IMR-90 (cell line): Measurements from ENCODE around the gene NOL12. TPM values are rescaled to one million over a fixed set of nuclear protein-coding genes. Genes with fewer than 3 reads are reported as not detected.

Source experiments
- ATAC-seq: fragments of 200-7000 bp; cut with Tn5 transposase; 2 replicates; pipeline ENCODE4 v1.9.1; 2020; ENCODE audit warnings: low read depth, mild to moderate bottlenecking, moderate library complexity
- BruUV-seq: library from RNA; stranded (reverse); fragments of 400-500 nt; replicated peaks from 2 replicates; lab custom pipeline; 2021; lab: Mats Ljungman, UMichigan
- CTCF ChIA-PET: fragments of 300-600 bp; formaldehyde crosslinking; extraction: SDS; loops from one replicate; lab custom pipeline; 2021; ENCODE audit warnings: antibody characterized with exemption; lab: Yijun Ruan, JAX
- POLR2A ChIA-PET: fragments of 300-600 bp; sonication (Branson Sonifier 250); formaldehyde crosslinking; loops from one replicate; lab custom pipeline; 2022; ENCODE audit warnings: antibody characterized with exemption; ENCODE audit not compliant: unreplicated experiment; lab: Charles Lee
- DNase-seq: peaks from one replicate; pipeline ENCODE4 v3.0.0; 2013
- H2AFZ ChIP-seq: replicated peaks from 2 replicates; pipeline ENCODE3; 2013; ENCODE audit warnings: low read length, mild to moderate bottlenecking; ENCODE audit not compliant: poor library complexity
- H2AK5ac ChIP-seq: 2 replicates; pipeline ENCODE4 v1.6.1; 2013; ENCODE audit warnings: low read depth, low read length, inconsistent platforms
- H2AK9ac ChIP-seq: replicated peaks from 2 replicates; pipeline ENCODE3; 2013; ENCODE audit warnings: mild to moderate bottlenecking, low read depth, low read length, moderate library complexity; ENCODE audit not compliant: poor library complexity
- H2BK120ac ChIP-seq: 2 replicates; pipeline ENCODE4 v1.6.1; 2013; ENCODE audit warnings: low read depth, low read length, inconsistent platforms
- H2BK15ac ChIP-seq: 3 replicates; pipeline ENCODE4 v1.6.1; 2013; ENCODE audit warnings: low read depth, low read length, inconsistent platforms
- H2BK20ac ChIP-seq: 2 replicates; pipeline ENCODE4 v1.6.1; 2013; ENCODE audit warnings: low read depth, mild to moderate bottlenecking, inconsistent platforms, low read length, moderate library complexity
- H2BK5ac ChIP-seq: 2 replicates; pipeline ENCODE4 v1.6.1; 2013; ENCODE audit warnings: mild to moderate bottlenecking, low read depth, low read length, inconsistent platforms; ENCODE audit not compliant: poor library complexity, severe bottlenecking
- H3K14ac ChIP-seq: replicated peaks from 2 replicates; pipeline ENCODE4 v1.6.1; 2013; ENCODE audit warnings: low read depth, low read length, inconsistent platforms
- H3K18ac ChIP-seq: 2 replicates; pipeline ENCODE4 v1.6.1; 2013; ENCODE audit warnings: low read depth, low read length, control low read depth
- H3K23ac ChIP-seq: 2 replicates; pipeline ENCODE4 v1.6.1; 2013; ENCODE audit warnings: low read depth, low read length, inconsistent platforms
- H3K27ac ChIP-seq: 2 replicates; pipeline ENCODE4 v1.5.1; 2013; ENCODE audit warnings: mild to moderate bottlenecking, control low read depth, low read length; ENCODE audit not compliant: insufficient read depth
- H3K27me3 ChIP-seq: 2 replicates; pipeline ENCODE4 v1.6.1; 2013; ENCODE audit warnings: low read length; ENCODE audit not compliant: control insufficient read depth, insufficient read depth
- H3K36me3 ChIP-seq: 2 replicates; pipeline ENCODE4 v1.6.1; 2013; ENCODE audit warnings: low read length, mixed read lengths; ENCODE audit not compliant: control insufficient read depth, insufficient read depth
- H3K4ac ChIP-seq: 2 replicates; pipeline ENCODE4 v1.6.1; 2013; ENCODE audit warnings: low read depth, low read length, inconsistent platforms
- H3K4me1 ChIP-seq: 2 replicates; pipeline ENCODE4 v1.6.1; 2013; ENCODE audit warnings: low read length, mixed read lengths; ENCODE audit not compliant: control insufficient read depth, insufficient read depth
- H3K4me2 ChIP-seq: 2 replicates; pipeline ENCODE4 v1.6.1; 2013; ENCODE audit warnings: low read depth, mild to moderate bottlenecking, control low read depth, low read length, moderate library complexity
- H3K4me3 ChIP-seq: 2 replicates; pipeline ENCODE4 v1.5.1; 2013; ENCODE audit warnings: low read depth, mild to moderate bottlenecking, control low read depth, low read length, moderate library complexity; ENCODE audit not compliant: insufficient read depth
- H3K56ac ChIP-seq: 2 replicates; pipeline ENCODE4 v1.6.1; 2013; ENCODE audit warnings: low read length, inconsistent platforms; ENCODE audit not compliant: insufficient read depth; ENCODE audit errors: extremely low read depth
- H3K79me1 ChIP-seq, 2 experiments: 2 replicates each; pipeline ENCODE4 v1.6.1; 2013; ENCODE audit warnings: low read length in 2 of 2, inconsistent platforms in 1 of 2, low read depth in 1 of 2
- H3K9ac ChIP-seq: 2 replicates; pipeline ENCODE4 v1.6.1; 2013; ENCODE audit warnings: low read depth, low read length, control low read depth
- H3K9me1 ChIP-seq: 2 replicates; pipeline ENCODE4 v1.6.1; 2013; ENCODE audit warnings: low read length, inconsistent platforms; ENCODE audit not compliant: insufficient read depth
- H3K9me3 ChIP-seq: 2 replicates; pipeline ENCODE4 v1.6.1; 2013; ENCODE audit warnings: low read length; ENCODE audit not compliant: control insufficient read depth, insufficient read depth
- H4K20me1 ChIP-seq: 2 replicates; pipeline ENCODE4 v1.6.1; 2013; ENCODE audit warnings: low read length, inconsistent platforms; ENCODE audit not compliant: insufficient read depth
- H4K5ac ChIP-seq: 2 replicates; pipeline ENCODE4 v1.6.1; 2013; ENCODE audit warnings: mild to moderate bottlenecking, low read depth, low read length, control low read depth
- H4K8ac ChIP-seq, 2 experiments: 2 replicates each; pipeline ENCODE4 v1.6.1; 2013; ENCODE audit warnings: low read depth in 2 of 2, low read length in 2 of 2, control low read depth in 1 of 2, inconsistent platforms in 1 of 2
- H4K91ac ChIP-seq: 2 replicates; pipeline ENCODE4 v1.6.1; 2013; ENCODE audit warnings: low read depth, low read length, inconsistent platforms; ENCODE audit not compliant: insufficient read depth
- BHLHE40 ChIP-seq: fragments of 150-350 bp; IDR thresholded peaks from 2 replicates; pipeline ENCODE4 v1.6.1; 2016; ENCODE audit warnings: mild to moderate bottlenecking, low read depth, low read length
- CEBPB ChIP-seq: IDR thresholded peaks from 2 replicates; pipeline ENCODE4 v1.6.1; 2012; ENCODE audit warnings: low read depth, low read length, improper control_type of control experiment
- CHD1 ChIP-seq: IDR thresholded peaks from 2 replicates; pipeline ENCODE4 v1.6.1; 2012; ENCODE audit warnings: low read depth, low read length, improper control_type of control experiment
- FOS ChIP-seq: fragments of 150-350 bp; IDR thresholded peaks from 2 replicates; pipeline ENCODE4 v1.6.1; 2016; ENCODE audit warnings: low read depth, low read length
- MAFK ChIP-seq: IDR thresholded peaks from 2 replicates; pipeline ENCODE4 v1.6.1; 2012; ENCODE audit warnings: low read depth, low read length, improper control_type of control experiment
- MAZ ChIP-seq: IDR thresholded peaks from 2 replicates; pipeline ENCODE4 v1.6.1; 2012; ENCODE audit warnings: low read depth, mild to moderate bottlenecking, low read length, improper control_type of control experiment, moderate library complexity, borderline replicate concordance
- MXI1 ChIP-seq: IDR thresholded peaks from 2 replicates; pipeline ENCODE4 v1.6.1; 2012; ENCODE audit warnings: low read depth, mild to moderate bottlenecking, low read length, moderate library complexity, borderline replicate concordance
- NFE2L2 ChIP-seq: fragments of 150-350 bp; IDR thresholded peaks from 2 replicates; pipeline ENCODE4 v1.6.1; 2016; ENCODE audit warnings: low read depth, mild to moderate bottlenecking, low read length
- RAD21 ChIP-seq: IDR thresholded peaks from 2 replicates; pipeline ENCODE4 v1.6.1; 2012; ENCODE audit warnings: low read length, improper control_type of control experiment
- RCOR1 ChIP-seq: IDR thresholded peaks from 2 replicates; pipeline ENCODE4 v1.6.1; 2012; ENCODE audit warnings: mild to moderate bottlenecking, low read length, improper control_type of control experiment; ENCODE audit not compliant: insufficient replicate concordance
- RFX5 ChIP-seq: IDR thresholded peaks from 2 replicates; pipeline ENCODE4 v1.8.0; 2012; ENCODE audit warnings: low read depth, mild to moderate bottlenecking, low read length, moderate library complexity
- SMC3 ChIP-seq: fragments of 150-350 bp; IDR thresholded peaks from 2 replicates; pipeline ENCODE4 v1.6.1; 2016; ENCODE audit warnings: low read depth, mild to moderate bottlenecking, antibody characterized with exemption, low read length, moderate library complexity
- WGBS, 2 experiments: methylation state at CpG; one replicate each; pipeline versions ENCODE4 v1.1.5 to v1.1.7; 2013; ENCODE audit warnings: missing lambda C conversion rate in 2 of 2; ENCODE audit not compliant: insufficient read length in 1 of 2; ENCODE audit errors: extremely low coverage in 2 of 2; 5-methylcytosine and 5-hydroxymethylcytosine counted together
- dilution Hi-C: fragments of 300-500 bp; cut with HindIII; formaldehyde crosslinking; loops from one replicate; pipeline ENCODE4 v1.14.3; 2018; ENCODE audit warnings: low sequenced_read_pairs; ENCODE audit not compliant: unreplicated experiment
- in situ Hi-C: fragments of 300-500 bp; cut with MboI; formaldehyde crosslinking; loops from 3 replicates; pipeline ENCODE4 v1.14.3; 2019; ENCODE audit warnings: low sequenced_read_pairs, inconsistent platforms, mixed read lengths
- intact Hi-C: fragments of 100-400 bp; cut with micrococcal nuclease; formaldehyde crosslinking; loops from 2 replicates; pipeline ENCODE4 v1.10.0; 2022
- polyA plus RNA-seq, 3 experiments: library from polyadenylated mRNA; depleted of rRNA; stranded (reverse); fragments of >200 nt; gene quantifications; 2 replicates each; pipeline ENCODE4 v1.2.3, GENCODE V29; 2012; ENCODE audit warnings: low replicate concordance in 1 of 3
- total RNA-seq: library from RNA; depleted of rRNA; stranded (reverse); fragments of >200 nt; gene quantifications from 2 replicates; pipeline ENCODE4 v1.2.3, GENCODE V29; 2012
- TF ChIP-seq, protein P1 (sequence below): fragments of 150-350 bp; IDR thresholded peaks from 2 replicates; pipeline ENCODE4 v1.6.1; 2016; ENCODE audit warnings: low read depth, mild to moderate bottlenecking, low read length, moderate library complexity, borderline replicate concordance
- TF ChIP-seq, protein P2 (sequence below): fragments of 150-350 bp; IDR thresholded peaks from 2 replicates; pipeline ENCODE4 v1.6.1; 2017; ENCODE audit warnings: mild to moderate bottlenecking, antibody characterized with exemption, low read length, low read depth
- TF ChIP-seq, protein P3 (sequence below): conservative IDR thresholded peaks from 2 replicates; pipeline ENCODE4 v1.5.1; 2012; ENCODE audit warnings: mild to moderate bottlenecking, low read depth, low read length, improper control_type of control experiment

NOL12 gene
- total and polyA plus RNA-seq, 2 of the 4 experiments (the other 2 are of a cell fraction) = 16.0 to 25.6 TPM

DNA sequence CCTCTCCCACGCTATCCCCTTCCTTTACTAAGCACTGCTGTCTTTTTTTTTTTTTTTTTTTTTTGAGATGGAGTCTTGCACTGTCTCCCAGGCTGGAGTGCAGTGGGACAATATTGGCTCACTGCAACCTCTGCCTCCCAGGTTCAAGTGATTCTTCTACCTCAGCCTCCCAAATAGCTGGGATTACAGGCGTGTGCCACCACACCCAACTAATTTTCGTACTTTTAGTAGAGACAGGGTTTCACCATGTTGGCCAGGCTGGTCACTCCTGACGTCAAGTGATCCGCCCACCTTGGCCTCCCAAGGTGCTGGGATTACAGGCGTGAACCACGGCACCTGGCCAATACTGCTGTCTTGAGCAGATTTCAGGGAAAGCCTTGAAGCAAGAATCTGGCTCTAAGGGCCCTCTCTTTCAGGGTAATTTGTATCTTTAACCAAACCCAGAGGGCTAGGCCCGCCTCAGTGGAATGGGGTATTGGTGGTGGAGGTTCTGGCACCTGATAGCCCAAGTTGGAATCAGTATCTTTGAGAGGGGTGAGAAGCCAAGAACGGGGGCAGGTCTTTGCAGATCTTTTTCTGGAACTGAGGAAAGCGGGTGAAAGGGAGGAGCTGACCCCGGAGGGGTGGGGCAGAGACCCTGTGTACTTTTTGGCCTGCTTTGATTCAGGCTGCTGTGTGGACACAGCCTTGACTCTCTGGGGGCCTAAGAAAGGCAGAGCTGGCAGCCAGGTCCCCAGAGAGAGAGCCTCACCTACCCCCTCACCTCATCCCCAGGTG is 47.7 kb downstream of the NOL12 start:
- H3K18ac ChIP-seq = no peak overlapping the region
- dilution Hi-C loops (no loop called here), intact Hi-C loops (no loop called here), in situ Hi-C loops (no loop called here)
- no peak overlapping the region for H2AFZ ChIP-seq
- H3K23ac ChIP-seq = no peak overlapping the region
- no TSS peak for BruUV-seq
- ChIA-PET CTCF (no interaction called here), POLR2A (no interaction called here)
- H2BK20ac ChIP-seq = no peak overlapping the region
- no peak overlapping the region for H3K4ac ChIP-seq
- H3K27ac ChIP-seq = no peak overlapping the region
- H4K8ac ChIP-seq = no peak overlapping the region
- no peak overlapping the region for H2BK15ac ChIP-seq
- ATAC-seq (no peak), DNase-seq (no peak)
- 94% methylated on average over 3 of the region's 11 CpGs; no CpG with 5 or more reads in 1 of the 2 experiments for WGBS, 2 experiments
- no peak overlapping the region; the same call in 1 of the 2 replicates for H2AK5ac ChIP-seq
- H2BK120ac ChIP-seq = no peak overlapping the region
- no peak overlapping the region for H3K9ac ChIP-seq
- no peak overlapping the region for H4K5ac ChIP-seq
- H2AK9ac ChIP-seq = no peak overlapping the region
- no peak overlapping the region for H3K56ac ChIP-seq
- no peaks in the 10 kb centered on the region for H3K9me3 ChIP-seq
- no peak overlapping the region for H4K91ac ChIP-seq
- no peak overlapping the region for H3K4me2 ChIP-seq
- no peaks in the 10 kb centered on the region for H3K27me3 ChIP-seq
- H3K4me3 ChIP-seq = no peak overlapping the region
- H3K79me1 ChIP-seq = no peaks in the 10 kb centered on the region
- H3K9me1 ChIP-seq = 0 out of 2 replicates have a peak, but pooled peaks cover 5% of the 10 kb centered on the region
- H3K36me3 ChIP-seq = no peaks in the 10 kb centered on the region
- no peak overlapping the region for H3K14ac ChIP-seq
- peaks cover 4% of the 10 kb centered on the region; the same call in 1 of the 2 replicates for H3K4me1 ChIP-seq
- H4K20me1 ChIP-seq = no peaks in the 10 kb centered on the region
- H2BK5ac ChIP-seq = no peak overlapping the region
- no peak for TF ChIP-seq FOS
- TF ChIP-seq MAFK = no peak
- no peak for TF ChIP-seq NFE2L2
- TF ChIP-seq, protein P1, sequence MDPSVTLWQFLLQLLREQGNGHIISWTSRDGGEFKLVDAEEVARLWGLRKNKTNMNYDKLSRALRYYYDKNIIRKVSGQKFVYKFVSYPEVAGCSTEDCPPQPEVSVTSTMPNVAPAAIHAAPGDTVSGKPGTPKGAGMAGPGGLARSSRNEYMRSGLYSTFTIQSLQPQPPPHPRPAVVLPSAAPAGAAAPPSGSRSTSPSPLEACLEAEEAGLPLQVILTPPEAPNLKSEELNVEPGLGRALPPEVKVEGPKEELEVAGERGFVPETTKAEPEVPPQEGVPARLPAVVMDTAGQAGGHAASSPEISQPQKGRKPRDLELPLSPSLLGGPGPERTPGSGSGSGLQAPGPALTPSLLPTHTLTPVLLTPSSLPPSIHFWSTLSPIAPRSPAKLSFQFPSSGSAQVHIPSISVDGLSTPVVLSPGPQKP = no peak
- TF ChIP-seq MXI1 = no peak
- TF ChIP-seq, protein P2, sequence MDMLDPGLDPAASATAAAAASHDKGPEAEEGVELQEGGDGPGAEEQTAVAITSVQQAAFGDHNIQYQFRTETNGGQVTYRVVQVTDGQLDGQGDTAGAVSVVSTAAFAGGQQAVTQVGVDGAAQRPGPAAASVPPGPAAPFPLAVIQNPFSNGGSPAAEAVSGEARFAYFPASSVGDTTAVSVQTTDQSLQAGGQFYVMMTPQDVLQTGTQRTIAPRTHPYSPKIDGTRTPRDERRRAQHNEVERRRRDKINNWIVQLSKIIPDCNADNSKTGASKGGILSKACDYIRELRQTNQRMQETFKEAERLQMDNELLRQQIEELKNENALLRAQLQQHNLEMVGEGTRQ = no peak
- TF ChIP-seq RFX5 = no peak
- TF ChIP-seq CEBPB = no peak
- TF ChIP-seq CHD1 = no peak
- TF ChIP-seq, protein P3, sequence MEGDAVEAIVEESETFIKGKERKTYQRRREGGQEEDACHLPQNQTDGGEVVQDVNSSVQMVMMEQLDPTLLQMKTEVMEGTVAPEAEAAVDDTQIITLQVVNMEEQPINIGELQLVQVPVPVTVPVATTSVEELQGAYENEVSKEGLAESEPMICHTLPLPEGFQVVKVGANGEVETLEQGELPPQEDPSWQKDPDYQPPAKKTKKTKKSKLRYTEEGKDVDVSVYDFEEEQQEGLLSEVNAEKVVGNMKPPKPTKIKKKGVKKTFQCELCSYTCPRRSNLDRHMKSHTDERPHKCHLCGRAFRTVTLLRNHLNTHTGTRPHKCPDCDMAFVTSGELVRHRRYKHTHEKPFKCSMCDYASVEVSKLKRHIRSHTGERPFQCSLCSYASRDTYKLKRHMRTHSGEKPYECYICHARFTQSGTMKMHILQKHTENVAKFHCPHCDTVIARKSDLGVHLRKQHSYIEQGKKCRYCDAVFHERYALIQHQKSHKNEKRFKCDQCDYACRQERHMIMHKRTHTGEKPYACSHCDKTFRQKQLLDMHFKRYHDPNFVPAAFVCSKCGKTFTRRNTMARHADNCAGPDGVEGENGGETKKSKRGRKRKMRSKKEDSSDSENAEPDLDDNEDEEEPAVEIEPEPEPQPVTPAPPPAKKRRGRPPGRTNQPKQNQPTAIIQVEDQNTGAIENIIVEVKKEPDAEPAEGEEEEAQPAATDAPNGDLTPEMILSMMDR = no peak
- no peak for TF ChIP-seq RAD21
- TF ChIP-seq RCOR1 = no peak
- no peak for TF ChIP-seq BHLHE40
- TF ChIP-seq SMC3 = no peak
- TF ChIP-seq MAZ = no peak
